ENCODE measurements around the gene VWA1.

VWA1 gene

GRCh38 chr1:1489231-1489630 is 53.7 kb downstream of the VWA1 start:
- no peak overlapping the region for H3K27ac ChIP-seq
- TF ChIP-seq CTCF (conservative IDR thresholded peaks at IDR 0.05), result no peak

- no peak for TF ChIP-seq CTCF (conservative IDR thresholded peaks at IDR 0.05)
- no peak overlapping the region for H3K27ac ChIP-seq
Observed at GRCh38 chr1:1489861-1490260, 54.4 kb downstream of the VWA1 start.

GRCh38 chr1:1490633-1491230 is 55.2 kb downstream of the VWA1 start:
- H3K27ac ChIP-seq, result no peak overlapping the region
- TF ChIP-seq CTCF (conservative IDR thresholded peaks at IDR 0.05), result no peak

- no peak overlapping the region for H3K27ac ChIP-seq
- TF ChIP-seq CTCF (conservative IDR thresholded peaks at IDR 0.05), result no peak
Observed at GRCh38 chr1:1491601-1492000, 56.1 kb downstream of the VWA1 start.

All from VCaP (cell line).